Muscle layer of duodenum (tissue), 2 donors: ENCODE results near the gene PPT2.
"Not testable (repeated sequence)": the region's sequence is repeated elsewhere in the genome, so short reads cannot be mapped to it uniquely, and the experiment has no call there.

Source experiments
- H3K27ac ChIP-seq: one replicate; pipeline ENCODE4 v1.7.0; 2013; ENCODE audit warnings: mild to moderate bottlenecking, low read length
- H3K27me3 ChIP-seq: one replicate; pipeline ENCODE4 v1.7.0; 2013; ENCODE audit warnings: low read depth, mild to moderate bottlenecking, control low read depth, low read length
- H3K36me3 ChIP-seq, 2 donors: one replicate each; pipeline ENCODE4 v1.7.0; 2013; ENCODE audit warnings: low read length in 2 of 2, control low read depth in 1 of 2, mild to moderate bottlenecking in 1 of 2; ENCODE audit not compliant: insufficient read depth in 2 of 2, control insufficient read depth in 1 of 2
- H3K4me1 ChIP-seq, 2 donors: one replicate each; pipeline ENCODE4 v1.7.0; 2013; ENCODE audit warnings: low read length in 2 of 2, mild to moderate bottlenecking in 2 of 2, control low read depth in 1 of 2, moderate library complexity in 1 of 2; ENCODE audit not compliant: insufficient read depth in 2 of 2, control insufficient read depth in 1 of 2
- H3K4me3 ChIP-seq, 2 donors: one replicate each; pipeline ENCODE4 v1.7.0; 2013; ENCODE audit warnings: low read length in 2 of 2, low read depth in 1 of 2, mild to moderate bottlenecking in 1 of 2
- H3K9me3 ChIP-seq, 2 donors: one replicate each; pipeline ENCODE4 v1.7.0; 2013; ENCODE audit warnings: low read length in 2 of 2, control low read depth in 1 of 2, mild to moderate bottlenecking in 1 of 2; ENCODE audit not compliant: control insufficient read depth in 1 of 2
- donor health status: healthy.

Gene PPT2

GRCh38 chr6:32178547-32179440, 24.9 kb downstream of the PPT2 start:
- peaks cover 35 to 48% of the 10 kb centered on the region in 2 donors for H3K4me1 ChIP-seq

GRCh38 chr6:32179766-32180405, 25.9 kb downstream of the PPT2 start:
- no peaks in the 10 kb centered on the region for H3K27me3 ChIP-seq
- no peak overlapping the region for H3K27ac ChIP-seq
- H3K36me3 ChIP-seq: peaks cover 21 to 35% of the 10 kb centered on the region in 2 donors
- H3K9me3 ChIP-seq: no peaks in the 10 kb centered on the region
- H3K4me1 ChIP-seq: peaks cover 33 to 41% of the 10 kb centered on the region in 2 donors
- peak overlapping the region; percentile 80 to 84 for H3K4me3 ChIP-seq

More at GRCh38 chr6:32178547-32179440, 24.9 kb downstream of the PPT2 start:
- H3K27me3 ChIP-seq: no peaks in the 10 kb centered on the region
- H3K9me3 ChIP-seq: no peaks in the 10 kb centered on the region
- H3K36me3 ChIP-seq: peaks cover 21 to 29% of the 10 kb centered on the region in 2 donors
- peak overlapping the region; percentile 80 to 84 for H3K4me3 ChIP-seq
- H3K27ac ChIP-seq: peak overlapping the region; percentile 99

GRCh38 chr6:32181148-32181702, 27.3 kb downstream of the PPT2 start:
- Histone ChIP-seq H3K27me3 (no peaks in the 10 kb centered on the region), H3K4me3 (no peak overlapping the region), H3K27ac (no peak overlapping the region), H3K36me3 (peaks cover 23 to 35% of the 10 kb centered on the region in 2 donors), H3K4me1 (peaks cover 26 to 38% of the 10 kb centered on the region in 2 donors), H3K9me3 (no peaks in the 10 kb centered on the region)

- no peak overlapping the region for H3K4me3 ChIP-seq
- no peaks in the 10 kb centered on the region for H3K9me3 ChIP-seq
- H3K27me3 ChIP-seq: no peaks in the 10 kb centered on the region
- H3K36me3 ChIP-seq: peaks cover 31 to 42% of the 10 kb centered on the region in 2 donors
- peaks cover 18 to 36% of the 10 kb centered on the region in 2 donors for H3K4me1 ChIP-seq
- H3K27ac ChIP-seq: no peak overlapping the region
Measured at GRCh38 chr6:32181915-32182529, 28.1 kb downstream of the PPT2 start.

- peak overlapping the region; percentile 60 for H3K27ac ChIP-seq
- no peak overlapping the region for H3K4me3 ChIP-seq
- no peaks in the 10 kb centered on the region for H3K27me3 ChIP-seq
- H3K36me3 ChIP-seq: peaks cover 37 to 47% of the 10 kb centered on the region in 2 donors
- peaks cover 14 to 41% of the 10 kb centered on the region in 2 donors for H3K4me1 ChIP-seq
- H3K9me3 ChIP-seq: no peaks in the 10 kb centered on the region
Measured at GRCh38 chr6:32182555-32182981, 28.6 kb downstream of the PPT2 start.

GRCh38 chr6:32183030-32183429, 29.1 kb downstream of the PPT2 start:
- no peaks in the 10 kb centered on the region for H3K9me3 ChIP-seq
- H3K27me3 ChIP-seq: no peaks in the 10 kb centered on the region
- peaks cover 38 to 47% of the 10 kb centered on the region in 2 donors for H3K36me3 ChIP-seq
- H3K4me3 ChIP-seq: no peak overlapping the region
- peak overlapping the region; percentile 60 for H3K27ac ChIP-seq
- peaks cover 14 to 46% of the 10 kb centered on the region in 2 donors for H3K4me1 ChIP-seq

- Histone ChIP-seq H3K9me3 (no peaks in the 10 kb centered on the region), H3K36me3 (peaks cover 38 to 47% of the 10 kb centered on the region in 2 donors), H3K4me3 (no peak overlapping the region), H3K27ac (peak overlapping the region; percentile 60), H3K27me3 (no peaks in the 10 kb centered on the region), H3K4me1 (peaks cover 14 to 51% of the 10 kb centered on the region in 2 donors)
Measured at GRCh38 chr6:32183483-32184083, 29.6 kb downstream of the PPT2 start.

- peak within 1 kb of the TSS; percentile 60 for H3K27ac ChIP-seq
- H3K4me1 ChIP-seq: peaks cover 9 to 54% of the 10 kb centered on the region in 2 donors
- peaks cover 38 to 51% of the 10 kb centered on the region in 2 donors for H3K36me3 ChIP-seq
- H3K4me3 ChIP-seq: no peak within 1 kb of the TSS
- H3K9me3 ChIP-seq: no peaks in the 10 kb centered on the region
- H3K27me3 ChIP-seq: no peaks in the 10 kb centered on the region
Measured at GRCh38 chr6:32184084-32184640, 30.2 kb downstream of the PPT2 start, which contains the start of gene AGER. Gene AGER, minus strand, starts transcription at chr6:32184253. Its CDS starts 31 bp downstream, at chr6:32184222.

GRCh38 chr6:32185681-32186131, 31.8 kb downstream of the PPT2 start:
- Histone ChIP-seq H3K27ac (peak overlapping the region; percentile 32), H3K4me1 (peaks cover 0 to 43% of the 10 kb centered on the region in 2 donors), H3K36me3 (peaks cover 36 to 46% of the 10 kb centered on the region in 2 donors)
- not testable (repeated sequence) for H3K4me3 ChIP-seq, H3K9me3 ChIP-seq, H3K27me3 ChIP-seq

GRCh38 chr6:32186151-32186840, 32.4 kb downstream of the PPT2 start:
- H3K27ac ChIP-seq: peak overlapping the region; percentile 32

More at GRCh38 chr6:32186151-32186840, 32.4 kb downstream of the PPT2 start:
- H3K36me3 ChIP-seq: peaks cover 30 to 40% of the 10 kb centered on the region in 2 donors
- not testable (repeated sequence) for H3K4me3 ChIP-seq, H3K27me3 ChIP-seq, H3K9me3 ChIP-seq
- peaks cover 6 to 43% of the 10 kb centered on the region in 2 donors for H3K4me1 ChIP-seq
